GM12872 (cell line): ENCODE results near the gene GALNT2.

Experiments
- CTCF ChIP-seq: IDR thresholded peaks from 3 replicates; pipeline ENCODE4 v1.5.1; 2011; ENCODE audit warnings: low read depth, mild to moderate bottlenecking, low read length, moderate library complexity; ENCODE audit not compliant: insufficient read depth

Gene GALNT2

GRCh38 chr1:230283678-230284077 is 216.6 kb downstream of the GALNT2 start:
- no peak for TF ChIP-seq CTCF

- TF ChIP-seq CTCF, result no peak
Observed at GRCh38 chr1:230284891-230285290, 217.9 kb downstream of the GALNT2 start.

- no peak for TF ChIP-seq CTCF
Observed at GRCh38 chr1:230285351-230285750, 218.3 kb downstream of the GALNT2 start.

- TF ChIP-seq CTCF, result no peak
Observed at GRCh38 chr1:230286166-230286889, 219.3 kb downstream of the GALNT2 start.

GRCh38 chr1:230286890-230287269 is 219.8 kb downstream of the GALNT2 start:
- TF ChIP-seq CTCF, result no peak

GRCh38 chr1:230287674-230288315 is 220.8 kb downstream of the GALNT2 start:
- no peak for TF ChIP-seq CTCF

GRCh38 chr1:230288641-230289349 is 221.8 kb downstream of the GALNT2 start:
- TF ChIP-seq CTCF, result no peak
